IMR-90 (cell line): ENCODE data around the gene MYF6. TPM values are rescaled to one million over a fixed set of nuclear protein-coding genes. Genes with fewer than 3 reads are reported as not detected.

Experiments
- ATAC-seq: fragments of 200-7000 bp; cut with Tn5 transposase; 2 replicates; pipeline ENCODE4 v1.9.1; 2020; ENCODE audit warnings: low read depth, mild to moderate bottlenecking, moderate library complexity
- BruUV-seq: library from RNA; stranded (reverse); fragments of 400-500 nt; replicated peaks from 2 replicates; lab custom pipeline; 2021; lab: Mats Ljungman, UMichigan
- CTCF ChIA-PET: fragments of 300-600 bp; formaldehyde crosslinking; extraction: SDS; loops from one replicate; lab custom pipeline; 2021; ENCODE audit warnings: antibody characterized with exemption; lab: Yijun Ruan, JAX
- POLR2A ChIA-PET: fragments of 300-600 bp; sonication (Branson Sonifier 250); formaldehyde crosslinking; loops from one replicate; lab custom pipeline; 2022; ENCODE audit warnings: antibody characterized with exemption; ENCODE audit not compliant: unreplicated experiment; lab: Charles Lee
- DNase-seq: peaks from one replicate; pipeline ENCODE4 v3.0.0; 2013
- H2AFZ ChIP-seq: replicated peaks from 2 replicates; pipeline ENCODE3; 2013; ENCODE audit warnings: low read length, mild to moderate bottlenecking; ENCODE audit not compliant: poor library complexity
- H2AK5ac ChIP-seq: 2 replicates; pipeline ENCODE4 v1.6.1; 2013; ENCODE audit warnings: low read depth, low read length, inconsistent platforms
- H2AK9ac ChIP-seq: replicated peaks from 2 replicates; pipeline ENCODE3; 2013; ENCODE audit warnings: mild to moderate bottlenecking, low read depth, low read length, moderate library complexity; ENCODE audit not compliant: poor library complexity
- H2BK120ac ChIP-seq: 2 replicates; pipeline ENCODE4 v1.6.1; 2013; ENCODE audit warnings: low read depth, low read length, inconsistent platforms
- H2BK15ac ChIP-seq: 3 replicates; pipeline ENCODE4 v1.6.1; 2013; ENCODE audit warnings: low read depth, low read length, inconsistent platforms
- H2BK20ac ChIP-seq: 2 replicates; pipeline ENCODE4 v1.6.1; 2013; ENCODE audit warnings: low read depth, mild to moderate bottlenecking, inconsistent platforms, low read length, moderate library complexity
- H2BK5ac ChIP-seq: 2 replicates; pipeline ENCODE4 v1.6.1; 2013; ENCODE audit warnings: mild to moderate bottlenecking, low read depth, low read length, inconsistent platforms; ENCODE audit not compliant: poor library complexity, severe bottlenecking
- H3K14ac ChIP-seq: replicated peaks from 2 replicates; pipeline ENCODE4 v1.6.1; 2013; ENCODE audit warnings: low read depth, low read length, inconsistent platforms
- H3K18ac ChIP-seq: 2 replicates; pipeline ENCODE4 v1.6.1; 2013; ENCODE audit warnings: low read depth, low read length, control low read depth
- H3K23ac ChIP-seq: 2 replicates; pipeline ENCODE4 v1.6.1; 2013; ENCODE audit warnings: low read depth, low read length, inconsistent platforms
- H3K27ac ChIP-seq: 2 replicates; pipeline ENCODE4 v1.5.1; 2013; ENCODE audit warnings: mild to moderate bottlenecking, control low read depth, low read length; ENCODE audit not compliant: insufficient read depth
- H3K27me3 ChIP-seq: 2 replicates; pipeline ENCODE4 v1.6.1; 2013; ENCODE audit warnings: low read length; ENCODE audit not compliant: control insufficient read depth, insufficient read depth
- H3K36me3 ChIP-seq: 2 replicates; pipeline ENCODE4 v1.6.1; 2013; ENCODE audit warnings: low read length, mixed read lengths; ENCODE audit not compliant: control insufficient read depth, insufficient read depth
- H3K4ac ChIP-seq: 2 replicates; pipeline ENCODE4 v1.6.1; 2013; ENCODE audit warnings: low read depth, low read length, inconsistent platforms
- H3K4me1 ChIP-seq: 2 replicates; pipeline ENCODE4 v1.6.1; 2013; ENCODE audit warnings: low read length, mixed read lengths; ENCODE audit not compliant: control insufficient read depth, insufficient read depth
- H3K4me2 ChIP-seq: 2 replicates; pipeline ENCODE4 v1.6.1; 2013; ENCODE audit warnings: low read depth, mild to moderate bottlenecking, control low read depth, low read length, moderate library complexity
- H3K4me3 ChIP-seq: 2 replicates; pipeline ENCODE4 v1.5.1; 2013; ENCODE audit warnings: low read depth, mild to moderate bottlenecking, control low read depth, low read length, moderate library complexity; ENCODE audit not compliant: insufficient read depth
- H3K56ac ChIP-seq: 2 replicates; pipeline ENCODE4 v1.6.1; 2013; ENCODE audit warnings: low read length, inconsistent platforms; ENCODE audit not compliant: insufficient read depth; ENCODE audit errors: extremely low read depth
- H3K79me1 ChIP-seq, 2 experiments: 2 replicates each; pipeline ENCODE4 v1.6.1; 2013; ENCODE audit warnings: low read length in 2 of 2, inconsistent platforms in 1 of 2, low read depth in 1 of 2
- H3K9ac ChIP-seq: 2 replicates; pipeline ENCODE4 v1.6.1; 2013; ENCODE audit warnings: low read depth, low read length, control low read depth
- H3K9me1 ChIP-seq: 2 replicates; pipeline ENCODE4 v1.6.1; 2013; ENCODE audit warnings: low read length, inconsistent platforms; ENCODE audit not compliant: insufficient read depth
- H3K9me3 ChIP-seq: 2 replicates; pipeline ENCODE4 v1.6.1; 2013; ENCODE audit warnings: low read length; ENCODE audit not compliant: control insufficient read depth, insufficient read depth
- H4K20me1 ChIP-seq: 2 replicates; pipeline ENCODE4 v1.6.1; 2013; ENCODE audit warnings: low read length, inconsistent platforms; ENCODE audit not compliant: insufficient read depth
- H4K5ac ChIP-seq: 2 replicates; pipeline ENCODE4 v1.6.1; 2013; ENCODE audit warnings: mild to moderate bottlenecking, low read depth, low read length, control low read depth
- H4K8ac ChIP-seq, 2 experiments: 2 replicates each; pipeline ENCODE4 v1.6.1; 2013; ENCODE audit warnings: low read depth in 2 of 2, low read length in 2 of 2, control low read depth in 1 of 2, inconsistent platforms in 1 of 2
- H4K91ac ChIP-seq: 2 replicates; pipeline ENCODE4 v1.6.1; 2013; ENCODE audit warnings: low read depth, low read length, inconsistent platforms; ENCODE audit not compliant: insufficient read depth
- BHLHE40 ChIP-seq: fragments of 150-350 bp; IDR thresholded peaks from 2 replicates; pipeline ENCODE4 v1.6.1; 2016; ENCODE audit warnings: mild to moderate bottlenecking, low read depth, low read length
- CEBPB ChIP-seq: IDR thresholded peaks from 2 replicates; pipeline ENCODE4 v1.6.1; 2012; ENCODE audit warnings: low read depth, low read length, improper control_type of control experiment
- CHD1 ChIP-seq: IDR thresholded peaks from 2 replicates; pipeline ENCODE4 v1.6.1; 2012; ENCODE audit warnings: low read depth, low read length, improper control_type of control experiment
- CTCF ChIP-seq: conservative IDR thresholded peaks from 2 replicates; pipeline ENCODE4 v1.5.1; 2012; ENCODE audit warnings: mild to moderate bottlenecking, low read depth, low read length, improper control_type of control experiment
- ELK1 ChIP-seq: fragments of 150-350 bp; IDR thresholded peaks from 2 replicates; pipeline ENCODE4 v1.6.1; 2016; ENCODE audit warnings: low read depth, mild to moderate bottlenecking, low read length, moderate library complexity, borderline replicate concordance
- FOS ChIP-seq: fragments of 150-350 bp; IDR thresholded peaks from 2 replicates; pipeline ENCODE4 v1.6.1; 2016; ENCODE audit warnings: low read depth, low read length
- MAFK ChIP-seq: IDR thresholded peaks from 2 replicates; pipeline ENCODE4 v1.6.1; 2012; ENCODE audit warnings: low read depth, low read length, improper control_type of control experiment
- MAZ ChIP-seq: IDR thresholded peaks from 2 replicates; pipeline ENCODE4 v1.6.1; 2012; ENCODE audit warnings: low read depth, mild to moderate bottlenecking, low read length, improper control_type of control experiment, moderate library complexity, borderline replicate concordance
- MXI1 ChIP-seq: IDR thresholded peaks from 2 replicates; pipeline ENCODE4 v1.6.1; 2012; ENCODE audit warnings: low read depth, mild to moderate bottlenecking, low read length, moderate library complexity, borderline replicate concordance
- NFE2L2 ChIP-seq: fragments of 150-350 bp; IDR thresholded peaks from 2 replicates; pipeline ENCODE4 v1.6.1; 2016; ENCODE audit warnings: low read depth, mild to moderate bottlenecking, low read length
- POLR2A ChIP-seq: IDR thresholded peaks from 2 replicates; pipeline ENCODE4 v1.6.1; 2012; ENCODE audit warnings: mild to moderate bottlenecking, low read depth, low read length
- RAD21 ChIP-seq: IDR thresholded peaks from 2 replicates; pipeline ENCODE4 v1.6.1; 2012; ENCODE audit warnings: low read length, improper control_type of control experiment
- RCOR1 ChIP-seq: IDR thresholded peaks from 2 replicates; pipeline ENCODE4 v1.6.1; 2012; ENCODE audit warnings: mild to moderate bottlenecking, low read length, improper control_type of control experiment; ENCODE audit not compliant: insufficient replicate concordance
- RFX5 ChIP-seq: IDR thresholded peaks from 2 replicates; pipeline ENCODE4 v1.8.0; 2012; ENCODE audit warnings: low read depth, mild to moderate bottlenecking, low read length, moderate library complexity
- SMC3 ChIP-seq: fragments of 150-350 bp; IDR thresholded peaks from 2 replicates; pipeline ENCODE4 v1.6.1; 2016; ENCODE audit warnings: low read depth, mild to moderate bottlenecking, antibody characterized with exemption, low read length, moderate library complexity
- USF2 ChIP-seq: fragments of 150-350 bp; IDR thresholded peaks from 2 replicates; pipeline ENCODE4 v1.6.1; 2017; ENCODE audit warnings: mild to moderate bottlenecking, antibody characterized with exemption, low read length, low read depth
- WGBS, 2 experiments: methylation state at CpG; one replicate each; pipeline versions ENCODE4 v1.1.5 to v1.1.7; 2013; ENCODE audit warnings: missing lambda C conversion rate in 2 of 2; ENCODE audit not compliant: insufficient read length in 1 of 2; ENCODE audit errors: extremely low coverage in 2 of 2; 5-methylcytosine and 5-hydroxymethylcytosine counted together
- dilution Hi-C: fragments of 300-500 bp; cut with HindIII; formaldehyde crosslinking; loops from one replicate; pipeline ENCODE4 v1.14.3; 2018; ENCODE audit warnings: low sequenced_read_pairs; ENCODE audit not compliant: unreplicated experiment
- in situ Hi-C: fragments of 300-500 bp; cut with MboI; formaldehyde crosslinking; loops from 3 replicates; pipeline ENCODE4 v1.14.3; 2019; ENCODE audit warnings: low sequenced_read_pairs, inconsistent platforms, mixed read lengths
- intact Hi-C: fragments of 100-400 bp; cut with micrococcal nuclease; formaldehyde crosslinking; loops from 2 replicates; pipeline ENCODE4 v1.10.0; 2022
- polyA plus RNA-seq, 3 experiments: library from polyadenylated mRNA; depleted of rRNA; stranded (reverse); fragments of >200 nt; gene quantifications; 2 replicates each; pipeline ENCODE4 v1.2.3, GENCODE V29; 2012; ENCODE audit warnings: low replicate concordance in 1 of 3
- total RNA-seq: library from RNA; depleted of rRNA; stranded (reverse); fragments of >200 nt; gene quantifications from 2 replicates; pipeline ENCODE4 v1.2.3, GENCODE V29; 2012

Gene MYF6
- total and polyA plus RNA-seq, 2 of the 4 experiments (the other 2 are of a cell fraction) = not detected

DNA sequence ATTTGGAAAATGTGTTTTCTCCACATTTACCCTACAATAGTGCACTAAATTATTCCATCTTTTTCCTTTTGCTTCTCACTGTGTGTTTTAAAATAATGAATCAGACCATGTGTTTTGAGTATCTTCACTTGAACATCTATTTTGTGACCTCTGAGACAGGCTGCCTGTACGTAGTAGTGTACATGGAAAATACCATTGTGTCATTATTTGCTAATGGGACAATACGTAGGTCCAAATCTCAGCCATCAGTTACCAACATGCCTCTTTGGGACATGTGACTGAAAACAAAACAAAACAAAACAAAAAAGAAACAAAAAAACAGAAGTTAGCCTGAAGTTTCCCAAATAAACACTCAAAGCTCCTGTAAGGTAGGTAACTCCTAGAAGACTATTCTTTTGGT lies 7.1 kb upstream of the MYF6 start:
- no peak overlapping the region for H2BK120ac ChIP-seq
- CTCF ChIA-PET = no interaction called here
- H3K27me3 ChIP-seq = no peaks in the 10 kb centered on the region
- no peak overlapping the region for H4K5ac ChIP-seq
- H3K4me2 ChIP-seq = no peak overlapping the region
- no peak overlapping the region for H3K23ac ChIP-seq
- H2AK9ac ChIP-seq = no peak overlapping the region
- H3K18ac ChIP-seq = no peak overlapping the region
- DNase-seq (no peak), ATAC-seq (no peak)
- no TSS peak for BruUV-seq
- peaks cover 2% of the 10 kb centered on the region; the same call in 1 of the 2 replicates for H3K4me1 ChIP-seq
- no peak overlapping the region for H3K4ac ChIP-seq
- no peak overlapping the region for H3K56ac ChIP-seq
- no peak overlapping the region for H2BK20ac ChIP-seq
- no peak overlapping the region for H3K27ac ChIP-seq
- no CpG with 5 or more reads among the region's 2 CpGs for WGBS, 2 experiments
- H2BK5ac ChIP-seq = no peak overlapping the region
- no peak overlapping the region for H4K8ac ChIP-seq
- no peak overlapping the region for H2AK5ac ChIP-seq
- no peak overlapping the region for H4K91ac ChIP-seq
- no peak overlapping the region for H3K14ac ChIP-seq
- intact Hi-C loops (no loop called here), in situ Hi-C loops (no loop called here), dilution Hi-C loops (no loop called here)
- H3K36me3 ChIP-seq = no peaks in the 10 kb centered on the region
- no peak overlapping the region for H2AFZ ChIP-seq
- no peak overlapping the region for H3K9ac ChIP-seq
- H3K4me3 ChIP-seq = no peak overlapping the region
- H3K9me3 ChIP-seq = no peaks in the 10 kb centered on the region
- no peaks in the 10 kb centered on the region for H4K20me1 ChIP-seq
- TF ChIP-seq POLR2A (no peak), MXI1 (no peak), MAZ (no peak), RFX5 (no peak), FOS (no peak), RCOR1 (no peak), USF2 (no peak), RAD21 (no peak), NFE2L2 (no peak), MAFK (no peak), CHD1 (no peak), SMC3 (no peak), CTCF (no peak), ELK1 (no peak), BHLHE40 (no peak), CEBPB (no peak)
- POLR2A ChIA-PET = no interaction called here
- no peaks in the 10 kb centered on the region for H3K9me1 ChIP-seq
- H2BK15ac ChIP-seq = no peak overlapping the region
- H3K79me1 ChIP-seq = no peaks in the 10 kb centered on the region
